GM23338 (cell line): ENCODE measurements around the gene WWOX. TPM values are rescaled to one million over a fixed set of nuclear protein-coding genes. Genes with fewer than 3 reads are reported as not detected.

ENCODE experiments used
- ATAC-seq: fragments of 200-7000 bp; cut with Tn5 transposase; 3 replicates; pipeline ENCODE4 v1.9.1; 2020
- DNase-seq: peaks from one replicate; pipeline ENCODE4 v3.0.0-alpha.2; 2015; ENCODE audit warnings: low spot score
- H2AFZ ChIP-seq: fragments of 200-600 bp; sonication (generic); 2 replicates; pipeline ENCODE4 v1.8.0; 2016; ENCODE audit warnings: antibody characterized with exemption, mild to moderate bottlenecking, moderate library complexity
- H3F3A ChIP-seq: fragments of 200-600 bp; sonication (generic); replicated peaks from 2 replicates; pipeline ENCODE4 v1.8.0; 2017; ENCODE audit warnings: antibody characterized with exemption, mixed run types, low read depth
- H3K27ac ChIP-seq: fragments of 200-600 bp; sonication (generic); 2 replicates; pipeline ENCODE4 v1.6.1; 2016; ENCODE audit warnings: low read depth
- H3K27me3 ChIP-seq: fragments of 200-600 bp; sonication (generic); 2 replicates; pipeline ENCODE4 v1.8.0; 2016; ENCODE audit warnings: mild to moderate bottlenecking, mixed run types, moderate library complexity; ENCODE audit not compliant: insufficient read depth
- H3K36me3 ChIP-seq: fragments of 200-600 bp; sonication (generic); 2 replicates; pipeline ENCODE4 v1.8.0; 2016; ENCODE audit warnings: mild to moderate bottlenecking; ENCODE audit not compliant: insufficient read depth
- H3K4me1 ChIP-seq: fragments of 200-600 bp; sonication (generic); 2 replicates; pipeline ENCODE4 v1.8.0; 2016; ENCODE audit warnings: mild to moderate bottlenecking, moderate library complexity; ENCODE audit not compliant: insufficient read depth
- H3K4me2 ChIP-seq: fragments of 200-600 bp; sonication (generic); 2 replicates; pipeline ENCODE4 v1.7.1; 2017; ENCODE audit warnings: mixed run types
- H3K4me3 ChIP-seq: fragments of 200-600 bp; sonication (generic); 2 replicates; pipeline ENCODE4 v1.6.1; 2016; ENCODE audit warnings: mixed run types
- H3K79me2 ChIP-seq: fragments of 200-600 bp; sonication (generic); replicated peaks from 2 replicates; pipeline ENCODE4 v1.8.0; 2017; ENCODE audit warnings: mild to moderate bottlenecking; ENCODE audit not compliant: insufficient read depth
- H3K9me2 ChIP-seq: fragments of 200-600 bp; sonication (generic); 2 replicates; pipeline ENCODE4 v1.8.0; 2017; ENCODE audit not compliant: insufficient read depth
- H4K20me1 ChIP-seq: fragments of 200-600 bp; sonication (generic); replicated peaks from 2 replicates; pipeline ENCODE4 v1.8.0; 2017; ENCODE audit warnings: mild to moderate bottlenecking; ENCODE audit not compliant: insufficient read depth
- H3K27ac Mint-ChIP-seq: 2 replicates; pipeline ENCODE4 v1.8.0; 2020; ENCODE audit warnings: inconsistent platforms, mild to moderate bottlenecking, moderate library complexity, mixed read lengths
- H3K27me3 Mint-ChIP-seq: 3 replicates; pipeline ENCODE4 v1.8.0; 2022; ENCODE audit warnings: low read depth, mild to moderate bottlenecking, moderate library complexity, mixed read lengths, inconsistent platforms; ENCODE audit not compliant: insufficient read depth, poor library complexity
- H3K36me3 Mint-ChIP-seq: 3 replicates; pipeline ENCODE4 v1.8.0; 2021; ENCODE audit warnings: low read depth, mild to moderate bottlenecking, inconsistent platforms, moderate library complexity, mixed read lengths
- H3K4me1 Mint-ChIP-seq: 3 replicates; pipeline ENCODE4 v1.8.0; 2020; ENCODE audit warnings: mild to moderate bottlenecking, inconsistent platforms, mixed read lengths
- H3K4me3 Mint-ChIP-seq: 3 replicates; pipeline ENCODE4 v1.8.0; 2021; ENCODE audit warnings: moderate library complexity, mild to moderate bottlenecking, inconsistent platforms, mixed read lengths
- H3K9me3 Mint-ChIP-seq: 3 replicates; pipeline ENCODE4 v1.8.0; 2020; ENCODE audit warnings: moderate library complexity, mild to moderate bottlenecking, inconsistent platforms, mixed read lengths
- CREB1 ChIP-seq: fragments of 250-450 bp; sonication (Bioruptor Pico); IDR thresholded peaks from 2 replicates; pipeline ENCODE4 v1.5.0; 2020; ENCODE audit warnings: low read depth, mild to moderate bottlenecking, moderate library complexity
- CTCF ChIP-seq, 2 experiments: fragments of 200-600 bp in 1 of 2; sonication (generic) in 1 of 2; conservative IDR thresholded peaks; 2 replicates each; pipeline versions ENCODE4 v1.5.1 to v1.6.1; 2016 to 2017; ENCODE audit warnings: antibody characterized with exemption in 2 of 2, low read depth in 2 of 2, mild to moderate bottlenecking in 2 of 2, moderate library complexity in 1 of 2
- ETS1 ChIP-seq: IDR thresholded peaks from 2 replicates; pipeline ENCODE4 v1.6.1; 2016; ENCODE audit warnings: antibody characterized with exemption
- EZH2 ChIP-seq: fragments of 200-600 bp; sonication (generic); IDR thresholded peaks from one replicate; pipeline ENCODE4 v1.8.0; 2017; ENCODE audit warnings: antibody characterized with exemption, mild to moderate bottlenecking, low read depth; ENCODE audit not compliant: unreplicated experiment
- EZH2phosphoT487 ChIP-seq: fragments of 200-600 bp; sonication (generic); IDR thresholded peaks from one replicate; pipeline ENCODE4 v1.8.1; 2018; ENCODE audit warnings: antibody characterized with exemption; ENCODE audit not compliant: unreplicated experiment
- JUNB ChIP-seq: IDR thresholded peaks from one replicate; pipeline ENCODE4 v1.6.1; 2016; ENCODE audit warnings: antibody characterized with exemption; ENCODE audit not compliant: unreplicated experiment
- NANOG ChIP-seq: IDR thresholded peaks from 2 replicates; pipeline ENCODE4 v1.6.1; 2016; ENCODE audit warnings: antibody characterized with exemption, borderline replicate concordance
- POLR2AphosphoS5 ChIP-seq: IDR thresholded peaks from 2 replicates; pipeline ENCODE4 v1.6.1; 2016; ENCODE audit warnings: antibody characterized with exemption, low read depth
- REST ChIP-seq: IDR thresholded peaks from one replicate; pipeline ENCODE4 v1.6.1; 2018; ENCODE audit warnings: antibody characterized with exemption; ENCODE audit not compliant: unreplicated experiment
- STAT1 ChIP-seq: IDR thresholded peaks from one replicate; pipeline ENCODE4 v1.6.1; 2016; ENCODE audit warnings: antibody characterized with exemption; ENCODE audit not compliant: unreplicated experiment
- ZNF114 ChIP-seq: fragments of 250-450 bp; sonication (Bioruptor Pico); IDR thresholded peaks from 2 replicates; pipeline ENCODE4 v1.5.0; 2020; ENCODE audit warnings: mild to moderate bottlenecking, moderate library complexity
- ZNF331 ChIP-seq: fragments of 250-450 bp; sonication (Bioruptor Pico); IDR thresholded peaks from 2 replicates; pipeline ENCODE4 v1.5.0; 2020; ENCODE audit warnings: low read depth, mild to moderate bottlenecking, moderate library complexity
- ZNF462 ChIP-seq: fragments of 250-450 bp; sonication (Bioruptor Pico); IDR thresholded peaks from 2 replicates; pipeline ENCODE4 v1.5.0; 2020; ENCODE audit warnings: mild to moderate bottlenecking, moderate library complexity
- polyA plus RNA-seq: library from polyadenylated mRNA; unstranded; fragments of >200 nt; fragmentation: Nextera tagmentation; extraction: Ambion mirVana; gene quantifications from 2 replicates; pipeline ENCODE4 v1.2.1, GENCODE V29; 2016
- total RNA-seq: library from RNA; depleted of rRNA; stranded (reverse); fragments of >200 nt; shearing (Covaris generic); gene quantifications from 2 replicates; pipeline ENCODE4 v1.2.3, GENCODE V29; 2014

WWOX gene
- total and polyA plus RNA-seq, 2 experiments from 2014 or later = 10.0 to 19.3 TPM

- H3K4me3 Mint-ChIP-seq = no peak overlapping the region
- no peaks in the 10 kb centered on the region for H3K9me2 ChIP-seq
- H3K36me3 Mint-ChIP-seq = peaks cover 3% of the 10 kb centered on the region; the same call in 2 of the 3 replicates
- H2AFZ ChIP-seq = no peak overlapping the region
- no peak overlapping the region for H3K4me2 ChIP-seq
- H3K4me1 Mint-ChIP-seq = peaks cover 8% of the 10 kb centered on the region; the same call in 1 of the 3 replicates
- DNase-seq = no peak
- 0 out of 2 replicates have a peak, but pooled peaks cover 4% of the 10 kb centered on the region for H3K36me3 ChIP-seq
- no peaks in the 10 kb centered on the region for H3K27me3 ChIP-seq
- no peaks in the 10 kb centered on the region for H4K20me1 ChIP-seq
- H3K27me3 Mint-ChIP-seq = no peaks in the 10 kb centered on the region
- H3F3A ChIP-seq = no peaks in the 10 kb centered on the region
- H3K4me1 ChIP-seq = no peaks in the 10 kb centered on the region
- TF ChIP-seq ZNF462 = no peak
- TF ChIP-seq EZH2 = no peak
- TF ChIP-seq REST = no peak
- TF ChIP-seq CTCF (conservative IDR thresholded peaks at IDR 0.05; ENCODE audit: low read depth in 2 of 2) = no peak
- TF ChIP-seq CREB1 = no peak
- no peak for TF ChIP-seq EZH2phosphoT487
- no peak for TF ChIP-seq ETS1
- TF ChIP-seq ZNF114 (CRISPR knock-in tag) = no peak
- TF ChIP-seq JUNB = no peak
- TF ChIP-seq POLR2AphosphoS5 = no peak
- no peak for TF ChIP-seq STAT1
- TF ChIP-seq NANOG = no peak
- TF ChIP-seq ZNF331 = no peak
- H3K27ac ChIP-seq = no peak overlapping the region
- H3K27ac Mint-ChIP-seq = no peak overlapping the region
- H3K9me3 Mint-ChIP-seq = peaks cover 8% of the 10 kb centered on the region; the same call in 2 of the 3 replicates
- no peak for ATAC-seq
- no peaks in the 10 kb centered on the region for H3K79me2 ChIP-seq
- H3K4me3 ChIP-seq = no peak overlapping the region
Measured at GRCh38 chr16:78462288-78463208, 363.1 kb downstream of the WWOX start.
